ENCODE measurements around the gene TNFSF13B.

DNA sequence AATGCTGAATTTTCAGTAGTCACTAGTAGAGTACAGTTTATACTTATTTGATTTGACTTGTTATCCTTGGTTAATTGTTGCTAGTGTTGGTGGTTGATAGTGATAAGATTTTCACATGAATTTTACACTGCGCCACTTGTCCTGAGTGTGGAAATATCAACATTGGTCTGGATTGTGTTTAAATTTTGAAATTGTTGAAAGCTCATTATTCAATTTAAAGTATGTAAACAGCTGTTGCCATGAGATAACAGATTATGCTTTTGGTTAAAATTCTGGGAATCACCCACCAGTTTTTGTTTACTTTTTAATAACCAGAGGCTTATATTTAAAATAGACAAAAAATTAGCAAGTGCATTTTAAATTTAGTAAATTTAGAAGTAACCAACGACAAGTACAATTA is 12.3 kb upstream of the TNFSF13B start:
- TF ChIP-seq, protein P1, sequence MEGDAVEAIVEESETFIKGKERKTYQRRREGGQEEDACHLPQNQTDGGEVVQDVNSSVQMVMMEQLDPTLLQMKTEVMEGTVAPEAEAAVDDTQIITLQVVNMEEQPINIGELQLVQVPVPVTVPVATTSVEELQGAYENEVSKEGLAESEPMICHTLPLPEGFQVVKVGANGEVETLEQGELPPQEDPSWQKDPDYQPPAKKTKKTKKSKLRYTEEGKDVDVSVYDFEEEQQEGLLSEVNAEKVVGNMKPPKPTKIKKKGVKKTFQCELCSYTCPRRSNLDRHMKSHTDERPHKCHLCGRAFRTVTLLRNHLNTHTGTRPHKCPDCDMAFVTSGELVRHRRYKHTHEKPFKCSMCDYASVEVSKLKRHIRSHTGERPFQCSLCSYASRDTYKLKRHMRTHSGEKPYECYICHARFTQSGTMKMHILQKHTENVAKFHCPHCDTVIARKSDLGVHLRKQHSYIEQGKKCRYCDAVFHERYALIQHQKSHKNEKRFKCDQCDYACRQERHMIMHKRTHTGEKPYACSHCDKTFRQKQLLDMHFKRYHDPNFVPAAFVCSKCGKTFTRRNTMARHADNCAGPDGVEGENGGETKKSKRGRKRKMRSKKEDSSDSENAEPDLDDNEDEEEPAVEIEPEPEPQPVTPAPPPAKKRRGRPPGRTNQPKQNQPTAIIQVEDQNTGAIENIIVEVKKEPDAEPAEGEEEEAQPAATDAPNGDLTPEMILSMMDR (IDR thresholded peaks at IDR 0.05; ENCODE audit: low read length): no peak
- TF ChIP-seq EZH2 (IDR thresholded peaks at IDR 0.05; ENCODE audit: borderline replicate concordance, low read length): no peak
